ENCODE results near the gene UBE2H.
"Not testable (repeated sequence)": the region's sequence is repeated elsewhere in the genome, so short reads cannot be mapped to it uniquely, and the experiment has no call there.

The UBE2H gene

GRCh38 chr7:129952653-129953560 lies at the start of gene UBE2H:
Gene UBE2H (minus strand): TSS chr7:129952960. CDS start chr7:129952555, 405 bp downstream.
- peak; percentile 83 for DNase-seq

GRCh38 chr7:129998446-129998845 lies 45.7 kb upstream of the UBE2H start:
- no peak for DNase-seq

GRCh38 chr7:129997285-129997684 lies 44.5 kb upstream of the UBE2H start:
- DNase-seq, result no peak

- no peak for DNase-seq
These were observed 40.5 kb upstream of the UBE2H start for GRCh38 chr7:129993275-129993674.

- no peak for DNase-seq
These were observed 37.8 kb upstream of the UBE2H start for GRCh38 chr7:129990403-129991192.

GRCh38 chr7:129989466-129989865 lies 36.7 kb upstream of the UBE2H start:
- DNase-seq, result no peak

GRCh38 chr7:129986600-129986999 lies 33.8 kb upstream of the UBE2H start:
- no peak for DNase-seq

- DNase-seq, result no peak
These were observed 27.9 kb upstream of the UBE2H start for GRCh38 chr7:129980667-129981066.

- no peak for DNase-seq
These were observed 22.5 kb upstream of the UBE2H start for GRCh38 chr7:129975309-129975708.

- no peak for DNase-seq
These were observed 18.1 kb upstream of the UBE2H start for GRCh38 chr7:129970816-129971215.

- DNase-seq, result no peak
These were observed 17.2 kb upstream of the UBE2H start for GRCh38 chr7:129969881-129970446.

GRCh38 chr7:129968592-129969383 lies 16.0 kb upstream of the UBE2H start:
- DNase-seq, result no peak

- not testable (repeated sequence) for DNase-seq
These were observed 7.4 kb upstream of the UBE2H start for GRCh38 chr7:129960204-129960475.

GRCh38 chr7:129959471-129960203 lies 6.9 kb upstream of the UBE2H start:
- no peak for DNase-seq

GRCh38 chr7:129958643-129959470 lies 6.1 kb upstream of the UBE2H start:
- no peak for DNase-seq

- DNase-seq, result no peak
These were observed 3.3 kb upstream of the UBE2H start for GRCh38 chr7:129955993-129956543.

GRCh38 chr7:129952086-129952652 lies 591 bp downstream of the UBE2H start:
- no peak for DNase-seq

GRCh38 chr7:129951226-129952085 lies 1.3 kb downstream of the UBE2H start:
- no peak for DNase-seq

- DNase-seq, result no peak
These were observed 1.9 kb downstream of the UBE2H start for GRCh38 chr7:129950933-129951225.
